Measurements from ENCODE around the gene FAM24B. TPM values are rescaled to one million over a fixed set of nuclear protein-coding genes. Genes with fewer than 3 reads are reported as not detected.

The FAM24B gene
- total and polyA plus RNA-seq, 2 donors (not counting 3 experiments of a cell fraction or from before 2014, with no cell fraction given), result 9.3 to 10.6 TPM

DNA sequence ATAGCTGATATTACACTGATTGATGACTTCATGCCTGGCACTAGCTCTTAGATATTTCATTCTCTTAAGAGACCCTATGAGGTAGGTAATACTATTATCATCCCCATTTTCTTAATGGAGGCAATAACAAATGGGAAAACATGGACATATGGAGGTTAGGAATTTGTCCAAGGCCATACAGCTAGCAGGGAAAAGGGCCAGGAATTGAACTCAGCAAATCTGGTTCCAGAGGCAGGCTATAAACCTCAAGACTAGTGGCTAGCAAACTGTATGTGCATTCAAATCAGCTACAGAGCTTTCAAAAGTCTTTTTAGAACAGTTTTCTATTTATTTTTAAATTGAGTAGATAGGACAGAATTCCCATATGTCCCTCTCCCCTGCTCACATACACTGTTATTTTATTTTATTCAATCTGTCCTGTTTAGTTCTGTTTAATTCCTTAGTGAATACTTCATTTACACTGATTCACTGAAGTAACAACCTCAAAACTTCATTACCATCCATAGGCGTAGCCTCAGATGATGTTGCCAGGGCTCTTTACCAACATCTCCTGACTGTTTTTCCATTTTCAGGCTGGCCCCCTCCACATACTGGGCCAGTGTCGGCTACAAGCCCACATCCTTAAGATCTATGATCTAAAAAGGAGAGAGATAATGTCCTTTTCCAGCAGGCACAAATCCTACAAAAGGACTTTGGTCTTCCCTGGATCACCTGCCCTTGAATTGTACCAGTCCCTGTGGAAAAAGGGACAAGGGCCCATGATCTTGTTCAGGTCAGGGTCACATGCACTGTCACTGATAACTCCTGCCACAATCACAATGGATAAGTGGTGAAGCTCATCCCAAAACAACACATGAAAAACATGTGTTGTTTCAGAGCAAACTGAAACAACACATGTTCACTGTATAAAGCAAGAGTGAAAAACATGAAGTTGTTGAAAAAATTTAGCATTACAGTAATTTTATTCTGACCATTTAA is 15.9 kb downstream of the FAM24B start:
- Histone ChIP-seq H4K20me1 (replicated peaks; ENCODE audit: control insufficient read depth, extremely low read depth, insufficient read depth, low read length) (no peaks in the 10 kb centered on the region), H3K4me1 (ENCODE audit: control insufficient read depth, extremely low read depth, insufficient read depth, low read length) (peaks cover 40% of the 10 kb centered on the region), H3K27me3 (ENCODE audit: control insufficient read depth in 2 of 2, insufficient read depth in 2 of 2, low read length in 2 of 2) (no peaks in the 10 kb centered on the region), H3K9me3 (replicated peaks; ENCODE audit: control insufficient read depth, insufficient read depth, low read length) (no peaks in the 10 kb centered on the region), H3K4me3 (replicated peaks in 1 of 3; ENCODE audit: insufficient read depth in 1 of 3, low read depth in 1 of 3, low read length in 3 of 3) (no peak overlapping the region), H3K4me2 (ENCODE audit: insufficient read depth, low read length) (no peak overlapping the region), H3K27ac (ENCODE audit: insufficient read depth, low read depth, low read length) (peak overlapping the region; percentile 19), H2AFZ (ENCODE audit: low read depth, low read length) (no peak overlapping the region), H3K9me1 (replicated peaks; ENCODE audit: control insufficient read depth, extremely low read depth, insufficient read depth, low read length) (no peaks in the 10 kb centered on the region), H3K9ac (replicated peaks; ENCODE audit: extremely low read depth, insufficient read depth, low read length) (no peak overlapping the region), H3K79me2 (ENCODE audit: control insufficient read depth, insufficient read depth, low read length) (peaks cover 56% of the 10 kb centered on the region), H3K36me3 (ENCODE audit: control insufficient read depth in 2 of 2, extremely low read depth in 1 of 2, insufficient read depth in 2 of 2, low read length in 2 of 2) (no peaks in the 10 kb centered on the region)
- TF ChIP-seq, protein P1, sequence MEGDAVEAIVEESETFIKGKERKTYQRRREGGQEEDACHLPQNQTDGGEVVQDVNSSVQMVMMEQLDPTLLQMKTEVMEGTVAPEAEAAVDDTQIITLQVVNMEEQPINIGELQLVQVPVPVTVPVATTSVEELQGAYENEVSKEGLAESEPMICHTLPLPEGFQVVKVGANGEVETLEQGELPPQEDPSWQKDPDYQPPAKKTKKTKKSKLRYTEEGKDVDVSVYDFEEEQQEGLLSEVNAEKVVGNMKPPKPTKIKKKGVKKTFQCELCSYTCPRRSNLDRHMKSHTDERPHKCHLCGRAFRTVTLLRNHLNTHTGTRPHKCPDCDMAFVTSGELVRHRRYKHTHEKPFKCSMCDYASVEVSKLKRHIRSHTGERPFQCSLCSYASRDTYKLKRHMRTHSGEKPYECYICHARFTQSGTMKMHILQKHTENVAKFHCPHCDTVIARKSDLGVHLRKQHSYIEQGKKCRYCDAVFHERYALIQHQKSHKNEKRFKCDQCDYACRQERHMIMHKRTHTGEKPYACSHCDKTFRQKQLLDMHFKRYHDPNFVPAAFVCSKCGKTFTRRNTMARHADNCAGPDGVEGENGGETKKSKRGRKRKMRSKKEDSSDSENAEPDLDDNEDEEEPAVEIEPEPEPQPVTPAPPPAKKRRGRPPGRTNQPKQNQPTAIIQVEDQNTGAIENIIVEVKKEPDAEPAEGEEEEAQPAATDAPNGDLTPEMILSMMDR (IDR thresholded peaks at IDR 0.05; ENCODE audit: extremely low read depth in 1 of 2, insufficient read depth in 1 of 2, low read depth in 1 of 2, low read length in 2 of 2), result no peak
- TF ChIP-seq POLR2A (IDR thresholded peaks at IDR 0.05; ENCODE audit: low read depth, low read length), result no peak
- TF ChIP-seq EZH2 (IDR thresholded peaks at IDR 0.05; ENCODE audit: borderline replicate concordance, low read depth, low read length, severe bottlenecking), result no peak
- TF ChIP-seq FOS (IDR thresholded peaks at IDR 0.05; ENCODE audit: borderline replicate concordance, insufficient read depth, low read length), result no peak
- no peak for TF ChIP-seq MYC (IDR thresholded peaks at IDR 0.05; ENCODE audit: low read depth, low read length)
- no peak for TF ChIP-seq POLR2AphosphoS5 (IDR thresholded peaks at IDR 0.05; ENCODE audit: insufficient read depth, low read depth, low read length)
- no peak for TF ChIP-seq GATA2 (IDR thresholded peaks at IDR 0.05; ENCODE audit: insufficient read depth, insufficient read length, low read depth, low read length)
- TF ChIP-seq JUN (IDR thresholded peaks at IDR 0.05; ENCODE audit: borderline replicate concordance, insufficient read depth, insufficient read length, low read depth), result no peak
- TF ChIP-seq, protein P2, sequence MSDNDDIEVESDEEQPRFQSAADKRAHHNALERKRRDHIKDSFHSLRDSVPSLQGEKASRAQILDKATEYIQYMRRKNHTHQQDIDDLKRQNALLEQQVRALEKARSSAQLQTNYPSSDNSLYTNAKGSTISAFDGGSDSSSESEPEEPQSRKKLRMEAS (IDR thresholded peaks at IDR 0.05; ENCODE audit: insufficient read depth, insufficient read length), result no peak
- intact Hi-C loops (cut with micrococcal nuclease), result loop anchor here (10.0 kb wide), 1 partner anchor 489 kb away; the partner anchor contains the start of gene PLEKHA1
- ChIA-PET POLR2A (no interaction called here), CTCF (interaction anchor here (0.9 to 1.3 kb wide), 3 partner anchors 9 to 45 kb away, joined by 3 read pairs; no protein-coding TSS in a partner anchor)
- BruUV-seq (replicated peaks), result no TSS peak
- no peak for DNase-seq (ENCODE audit: low read depth, low spot score)
- no peak for FAIRE-seq
- dilution Hi-C loops (cut with MboI; ENCODE audit: extremely low pct_ligation_motif_present, low sequenced_read_pairs), result no loop called here
